Measurements from ENCODE around the gene PATL1.
"Not testable (repeated sequence)": the region's sequence is repeated elsewhere in the genome, so short reads cannot be mapped to it uniquely, and the experiment has no call there.

Gene PATL1

DNA sequence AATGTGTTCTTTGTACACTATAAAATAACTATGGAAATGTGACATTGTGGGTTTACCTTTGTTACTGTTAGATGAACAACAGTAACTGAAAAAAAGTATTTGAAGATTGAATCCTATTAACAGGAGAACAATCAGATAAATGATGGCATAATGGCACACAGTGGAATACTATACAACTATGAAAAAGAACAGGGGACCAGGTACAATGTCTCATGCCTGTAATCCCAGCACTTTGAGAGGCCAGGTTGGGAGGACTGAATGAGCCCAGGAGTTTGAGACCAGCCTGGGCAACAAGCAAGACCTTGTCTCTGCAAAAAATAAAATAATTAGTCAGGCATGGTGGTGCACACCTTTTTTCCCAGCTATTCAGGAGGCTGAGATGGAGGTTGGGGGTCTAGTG lies 38.8 kb downstream of the PATL1 start:
- no peaks in the 10 kb centered on the region for H3K36me3 Mint-ChIP-seq (ENCODE audit: low read depth)
- no peaks in the 10 kb centered on the region for H3K4me1 Mint-ChIP-seq
- DNase-seq = no peak
- no peak overlapping the region for H3K27ac Mint-ChIP-seq
- H3K4me3 Mint-ChIP-seq = no peak overlapping the region
- H3K9me3 Mint-ChIP-seq = no peaks in the 10 kb centered on the region
- H3K27me3 Mint-ChIP-seq (ENCODE audit: low read depth, poor library complexity) = peaks cover 4% of the 10 kb centered on the region
- TF ChIP-seq, protein P1, sequence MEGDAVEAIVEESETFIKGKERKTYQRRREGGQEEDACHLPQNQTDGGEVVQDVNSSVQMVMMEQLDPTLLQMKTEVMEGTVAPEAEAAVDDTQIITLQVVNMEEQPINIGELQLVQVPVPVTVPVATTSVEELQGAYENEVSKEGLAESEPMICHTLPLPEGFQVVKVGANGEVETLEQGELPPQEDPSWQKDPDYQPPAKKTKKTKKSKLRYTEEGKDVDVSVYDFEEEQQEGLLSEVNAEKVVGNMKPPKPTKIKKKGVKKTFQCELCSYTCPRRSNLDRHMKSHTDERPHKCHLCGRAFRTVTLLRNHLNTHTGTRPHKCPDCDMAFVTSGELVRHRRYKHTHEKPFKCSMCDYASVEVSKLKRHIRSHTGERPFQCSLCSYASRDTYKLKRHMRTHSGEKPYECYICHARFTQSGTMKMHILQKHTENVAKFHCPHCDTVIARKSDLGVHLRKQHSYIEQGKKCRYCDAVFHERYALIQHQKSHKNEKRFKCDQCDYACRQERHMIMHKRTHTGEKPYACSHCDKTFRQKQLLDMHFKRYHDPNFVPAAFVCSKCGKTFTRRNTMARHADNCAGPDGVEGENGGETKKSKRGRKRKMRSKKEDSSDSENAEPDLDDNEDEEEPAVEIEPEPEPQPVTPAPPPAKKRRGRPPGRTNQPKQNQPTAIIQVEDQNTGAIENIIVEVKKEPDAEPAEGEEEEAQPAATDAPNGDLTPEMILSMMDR (IDR thresholded peaks at IDR 0.05) = no peak

DNA sequence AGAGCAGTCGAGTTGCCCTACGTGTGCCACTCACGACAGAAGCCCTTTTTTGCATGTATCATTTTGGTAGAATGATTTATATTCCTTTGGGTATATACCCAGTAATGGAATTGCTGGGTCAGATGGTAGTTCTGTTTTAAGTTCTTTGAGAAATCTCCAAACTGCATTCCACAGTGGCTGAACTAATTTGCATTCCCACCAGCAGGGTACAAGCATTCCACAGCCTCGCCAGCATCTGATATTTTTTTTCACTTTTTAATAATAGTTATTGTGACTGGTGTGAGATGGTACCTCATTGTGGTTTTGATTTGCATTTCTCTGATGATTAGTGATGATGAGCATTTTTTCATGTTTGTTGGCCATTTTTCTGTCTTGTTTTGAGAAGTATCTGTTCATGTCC lies 41.9 kb downstream of the PATL1 start:
- DNase-seq; H3K36me3 Mint-ChIP-seq (ENCODE audit: low read depth); H3K27me3 Mint-ChIP-seq (ENCODE audit: low read depth, poor library complexity); H3K4me3 Mint-ChIP-seq; H3K9me3 Mint-ChIP-seq; H3K4me1 Mint-ChIP-seq; H3K27ac Mint-ChIP-seq: not testable (repeated sequence)

DNA sequence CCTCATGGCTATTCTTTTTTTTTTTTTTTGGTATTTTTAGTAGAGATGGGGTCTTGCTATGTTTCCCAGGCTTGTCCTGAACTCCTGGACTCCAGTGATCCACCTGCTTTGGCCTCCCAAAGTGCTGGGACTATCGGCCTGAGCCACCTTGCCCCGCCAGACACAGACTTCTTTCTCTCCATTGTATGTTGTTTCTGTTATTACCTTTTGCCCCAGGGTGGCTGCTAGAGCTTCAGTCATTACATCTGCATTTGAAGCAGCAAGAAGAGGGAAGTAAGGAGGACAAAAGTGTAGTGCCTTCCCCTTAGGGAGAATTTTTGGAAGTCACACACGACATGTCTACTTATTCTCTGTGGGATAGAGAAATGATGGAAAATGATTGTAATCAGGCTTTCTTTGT lies 43.1 kb downstream of the PATL1 start:
- Mint-ChIP-seq H3K9me3 (no peaks in the 10 kb centered on the region), H3K27ac (no peak overlapping the region), H3K4me3 (no peak overlapping the region), H3K4me1 (no peaks in the 10 kb centered on the region), H3K36me3 (ENCODE audit: low read depth) (no peaks in the 10 kb centered on the region), H3K27me3 (ENCODE audit: low read depth, poor library complexity) (peaks cover 4% of the 10 kb centered on the region)
- TF ChIP-seq, protein P1 (IDR thresholded peaks at IDR 0.05) = no peak
- DNase-seq = no peak

DNA sequence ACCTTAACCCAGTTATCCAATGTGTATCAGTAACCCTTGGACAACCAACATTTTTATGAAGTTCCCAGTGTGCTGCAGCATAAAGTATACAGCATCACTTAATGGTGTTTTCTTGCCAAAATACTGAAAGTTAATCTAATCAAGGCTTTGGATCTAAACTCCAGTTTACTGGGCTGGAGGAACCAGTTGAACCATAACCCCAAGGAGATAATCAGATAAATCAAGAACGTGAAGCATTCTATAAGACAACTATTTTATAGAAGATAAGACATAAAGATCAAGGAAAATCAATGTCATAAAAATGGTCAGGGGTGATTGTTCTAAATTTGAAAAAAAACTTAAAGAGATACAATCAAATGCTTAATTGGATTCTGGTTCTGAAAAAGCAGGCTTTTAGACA lies 51.0 kb downstream of the PATL1 start:
- DNase-seq = no peak
- Mint-ChIP-seq H3K4me1 (peaks cover 27% of the 10 kb centered on the region), H3K36me3 (ENCODE audit: low read depth) (no peaks in the 10 kb centered on the region), H3K27ac (no peak overlapping the region), H3K27me3 (ENCODE audit: low read depth, poor library complexity) (peaks cover 8% of the 10 kb centered on the region), H3K4me3 (no peak overlapping the region), H3K9me3 (no peaks in the 10 kb centered on the region)
- TF ChIP-seq, protein P1 (IDR thresholded peaks at IDR 0.05) = no peak

DNA sequence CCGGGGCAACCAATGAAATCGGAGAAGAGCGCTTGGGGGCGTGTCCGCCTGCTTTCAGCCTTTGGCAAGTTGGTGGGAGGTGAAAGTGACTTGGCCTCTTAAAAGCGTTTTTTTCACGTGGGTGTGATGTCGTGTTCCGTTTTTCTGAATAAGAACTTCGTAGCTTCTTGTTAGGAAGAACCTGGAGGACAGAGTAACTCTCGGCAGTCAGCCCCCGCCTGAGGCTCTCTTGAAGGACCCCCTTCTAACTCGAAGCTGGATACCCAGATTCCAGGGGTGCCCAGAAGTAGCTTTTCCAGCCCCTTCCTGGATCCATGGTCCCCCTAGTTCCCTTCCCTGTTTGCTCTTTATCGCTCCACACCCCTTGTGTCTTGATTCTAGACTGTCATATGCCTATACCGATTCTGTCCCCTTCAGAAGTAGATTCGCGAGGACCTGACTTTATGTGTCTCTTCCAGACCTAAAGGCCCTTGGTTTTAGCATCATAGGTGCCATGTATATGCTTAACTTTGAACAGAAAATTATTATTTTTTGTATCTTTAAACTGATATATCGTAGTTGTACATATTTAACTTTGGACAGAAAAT lies 52.3 kb downstream of the PATL1 start:
- DNase-seq = no peak
- Mint-ChIP-seq H3K4me1 (peaks cover 37% of the 10 kb centered on the region), H3K9me3 (no peaks in the 10 kb centered on the region), H3K36me3 (ENCODE audit: low read depth) (no peaks in the 10 kb centered on the region), H3K4me3 (peak overlapping the region; percentile 92), H3K27ac (peak overlapping the region; percentile 99), H3K27me3 (ENCODE audit: low read depth, poor library complexity) (peaks cover 8% of the 10 kb centered on the region)
- TF ChIP-seq, protein P1 (IDR thresholded peaks at IDR 0.05) = no peak

DNA sequence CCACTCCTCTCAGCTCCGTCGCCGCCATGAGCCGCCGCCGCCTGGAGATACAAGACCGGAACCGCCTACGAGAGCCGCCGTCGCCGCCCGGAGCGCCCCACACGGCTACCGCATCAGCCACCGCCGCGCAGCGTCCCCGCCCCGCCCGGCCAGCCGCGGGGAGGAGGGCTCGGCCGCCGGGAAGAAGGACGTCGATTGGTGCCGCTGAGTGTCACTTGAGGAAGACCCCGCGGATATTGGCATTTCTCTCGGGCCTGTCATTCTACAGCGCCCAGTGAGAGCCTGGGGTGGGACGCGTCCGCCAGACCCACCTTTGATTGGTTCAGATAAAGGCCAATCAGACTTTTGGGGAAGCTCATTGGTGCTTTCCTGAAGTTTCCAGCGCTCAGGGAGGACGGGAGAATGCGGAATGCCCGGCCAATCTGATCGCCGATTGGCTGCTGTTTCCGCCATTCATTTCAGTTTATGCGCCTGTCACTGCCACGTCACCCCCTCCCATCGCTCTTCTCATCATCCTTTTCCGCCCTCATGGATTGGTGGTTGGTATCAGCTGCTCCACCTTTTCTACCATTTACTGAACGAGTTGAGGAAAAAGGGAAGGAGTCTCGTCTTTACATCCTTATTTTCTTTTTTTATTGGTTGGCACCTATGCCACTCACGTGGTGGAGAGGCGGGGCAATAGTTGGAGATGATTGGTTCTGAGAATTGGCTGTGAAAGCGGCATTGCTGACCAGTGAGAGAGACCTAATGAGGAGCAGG lies 53.0 kb downstream of the PATL1 start, which contains the start of gene OSBP:
TSS of gene OSBP (minus strand) at position 138 of the 759 bp plus-strand sequence. CDS start at position 28, 110 bp downstream.
- peak within 1 kb of the TSS; percentile 99 for H3K27ac Mint-ChIP-seq
- H3K9me3 Mint-ChIP-seq = no peaks in the 10 kb centered on the region
- peaks cover 37% of the 10 kb centered on the region for H3K4me1 Mint-ChIP-seq
- TF ChIP-seq, protein P1 (IDR thresholded peaks at IDR 0.05) = no peak
- DNase-seq = peak; percentile 97
- H3K27me3 Mint-ChIP-seq (ENCODE audit: low read depth, poor library complexity) = peaks cover 8% of the 10 kb centered on the region
- peak within 1 kb of the TSS; percentile 95 for H3K4me3 Mint-ChIP-seq
- H3K36me3 Mint-ChIP-seq (ENCODE audit: low read depth) = no peaks in the 10 kb centered on the region
